Measurements from ENCODE around the gene NKD1.

Gene NKD1

GRCh38 chr16:50645563-50646220 is 97.5 kb downstream of the NKD1 start:
- no peaks in the 10 kb centered on the region for H3K36me3 ChIP-seq (ENCODE audit: control insufficient read depth in 1 of 2, insufficient read depth in 2 of 2, low read depth in 1 of 2, low read length in 2 of 2)
- no peak overlapping the region for H2BK120ac ChIP-seq (ENCODE audit: low read depth, low read length)
- no peak overlapping the region for H3K4me2 ChIP-seq (ENCODE audit: low read length, poor library complexity, severe bottlenecking)
- H3K79me1 ChIP-seq (replicated peaks; ENCODE audit: low read length, poor library complexity, severe bottlenecking): no peaks in the 10 kb centered on the region
- H4K91ac ChIP-seq (ENCODE audit: low read length): no peak overlapping the region
- H3K18ac ChIP-seq (ENCODE audit: low read depth in 1 of 2, low read length in 2 of 2): no peak overlapping the region
- H3K27ac ChIP-seq (ENCODE audit: low read length, poor library complexity, severe bottlenecking): no peak overlapping the region
- DNase-seq: no peak
- no peak overlapping the region for H2AK5ac ChIP-seq (ENCODE audit: low read length, severe bottlenecking)
- no peak overlapping the region for H3K4ac ChIP-seq (ENCODE audit: low read depth in 1 of 2, low read length in 2 of 2)
- peaks cover 4% of the 10 kb centered on the region for H3K9me3 ChIP-seq (ENCODE audit: control insufficient read depth, low read length)
- no peak overlapping the region for H3K9ac ChIP-seq (ENCODE audit: low read length)
- H2BK12ac ChIP-seq (ENCODE audit: low read length in 2 of 2): no peak overlapping the region
- no peak overlapping the region for H2BK5ac ChIP-seq (ENCODE audit: low read depth, low read length, poor library complexity, severe bottlenecking)
- no peak overlapping the region for H3K14ac ChIP-seq (ENCODE audit: low read length in 2 of 2)
- H3K4me3 ChIP-seq (ENCODE audit: insufficient read depth in 1 of 2, low read depth in 1 of 2, low read length in 2 of 2): no peak overlapping the region
- H3K4me1 ChIP-seq (ENCODE audit: control insufficient read depth, insufficient read depth, low read depth, low read length): no peaks in the 10 kb centered on the region
- H3K23ac ChIP-seq (ENCODE audit: low read length in 2 of 2): no peak overlapping the region
- no peak overlapping the region for H2AFZ ChIP-seq (ENCODE audit: low read depth, low read length)
- no peak overlapping the region for H2BK15ac ChIP-seq (ENCODE audit: low read depth, poor library complexity, severe bottlenecking)
- 63% methylated on average over 18 of the region's 20 CpGs for WGBS
- no peak overlapping the region for H4K8ac ChIP-seq (ENCODE audit: low read length)
- H3K27me3 ChIP-seq (ENCODE audit: control insufficient read depth in 1 of 2, insufficient read depth in 1 of 2, low read length in 2 of 2): peaks cover 46 to 47% of the 10 kb centered on the region in 2 experiments

- Histone ChIP-seq H3K4me3 (ENCODE audit: insufficient read depth in 1 of 2, low read depth in 1 of 2, low read length in 2 of 2) (no peak overlapping the region), H3K18ac (ENCODE audit: low read depth in 1 of 2, low read length in 2 of 2) (no peak overlapping the region), H3K4me2 (ENCODE audit: low read length, poor library complexity, severe bottlenecking) (no peak overlapping the region), H3K36me3 (ENCODE audit: control insufficient read depth in 1 of 2, insufficient read depth in 2 of 2, low read depth in 1 of 2, low read length in 2 of 2) (no peaks in the 10 kb centered on the region), H3K9me3 (ENCODE audit: control insufficient read depth, low read length) (peaks cover 4% of the 10 kb centered on the region), H3K14ac (ENCODE audit: low read length in 2 of 2) (no peak overlapping the region), H2BK15ac (ENCODE audit: low read depth, poor library complexity, severe bottlenecking) (no peak overlapping the region), H3K4me1 (ENCODE audit: control insufficient read depth, insufficient read depth, low read depth, low read length) (no peaks in the 10 kb centered on the region), H3K27me3 (ENCODE audit: control insufficient read depth in 1 of 2, insufficient read depth in 1 of 2, low read length in 2 of 2) (peaks cover 46 to 47% of the 10 kb centered on the region in 2 experiments), H2BK5ac (ENCODE audit: low read depth, low read length, poor library complexity, severe bottlenecking) (no peak overlapping the region), H3K23ac (ENCODE audit: low read length in 2 of 2) (no peak overlapping the region), H3K79me1 (replicated peaks; ENCODE audit: low read length, poor library complexity, severe bottlenecking) (no peaks in the 10 kb centered on the region), H3K9ac (ENCODE audit: low read length) (no peak overlapping the region), H2AFZ (ENCODE audit: low read depth, low read length) (no peak overlapping the region), H2BK12ac (ENCODE audit: low read length in 2 of 2) (no peak overlapping the region), H4K91ac (ENCODE audit: low read length) (no peak overlapping the region), H3K27ac (ENCODE audit: low read length, poor library complexity, severe bottlenecking) (no peak overlapping the region), H3K4ac (ENCODE audit: low read depth in 1 of 2, low read length in 2 of 2) (no peak overlapping the region), H2BK120ac (ENCODE audit: low read depth, low read length) (no peak overlapping the region), H2AK5ac (ENCODE audit: low read length, severe bottlenecking) (no peak overlapping the region), H4K8ac (ENCODE audit: low read length) (no peak overlapping the region)
- no peak for DNase-seq
- 80% methylated on average over 8 of the region's 8 CpGs for WGBS
These were observed 98.1 kb downstream of the NKD1 start for GRCh38 chr16:50646345-50646744.

DNA sequence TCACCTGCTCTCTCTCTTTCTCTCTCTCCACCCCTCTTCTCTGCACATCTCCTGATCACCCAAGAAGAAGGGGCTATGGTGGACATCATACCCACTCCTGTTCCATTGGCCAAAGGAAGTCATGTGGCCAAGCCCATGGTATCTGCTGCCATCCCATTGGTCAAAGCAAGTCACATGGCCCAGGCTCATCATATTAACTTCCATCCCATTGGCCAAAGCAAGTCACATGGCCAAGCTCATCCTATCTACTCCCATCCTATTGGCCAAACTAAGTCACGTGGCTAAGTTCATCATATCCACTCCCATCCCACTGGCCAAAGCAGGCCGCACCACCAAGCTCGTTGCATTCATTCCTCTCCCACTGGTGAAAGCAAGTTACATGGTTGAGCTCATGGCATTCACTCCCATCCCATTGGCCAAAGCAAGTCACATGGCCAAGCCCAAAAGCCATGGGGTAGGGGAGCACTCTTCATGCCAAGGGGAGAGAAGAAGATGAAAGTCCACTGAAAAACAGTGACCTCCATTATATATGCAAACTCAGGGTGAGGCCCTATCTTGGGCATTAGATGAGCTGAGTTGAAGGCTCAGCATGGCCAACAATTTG is 103.7 kb downstream of the NKD1 start:
- no peak for DNase-seq
- no peak overlapping the region for H4K91ac ChIP-seq (ENCODE audit: low read length)
- WGBS: 73% methylated on average over 3 of the region's 3 CpGs

DNA sequence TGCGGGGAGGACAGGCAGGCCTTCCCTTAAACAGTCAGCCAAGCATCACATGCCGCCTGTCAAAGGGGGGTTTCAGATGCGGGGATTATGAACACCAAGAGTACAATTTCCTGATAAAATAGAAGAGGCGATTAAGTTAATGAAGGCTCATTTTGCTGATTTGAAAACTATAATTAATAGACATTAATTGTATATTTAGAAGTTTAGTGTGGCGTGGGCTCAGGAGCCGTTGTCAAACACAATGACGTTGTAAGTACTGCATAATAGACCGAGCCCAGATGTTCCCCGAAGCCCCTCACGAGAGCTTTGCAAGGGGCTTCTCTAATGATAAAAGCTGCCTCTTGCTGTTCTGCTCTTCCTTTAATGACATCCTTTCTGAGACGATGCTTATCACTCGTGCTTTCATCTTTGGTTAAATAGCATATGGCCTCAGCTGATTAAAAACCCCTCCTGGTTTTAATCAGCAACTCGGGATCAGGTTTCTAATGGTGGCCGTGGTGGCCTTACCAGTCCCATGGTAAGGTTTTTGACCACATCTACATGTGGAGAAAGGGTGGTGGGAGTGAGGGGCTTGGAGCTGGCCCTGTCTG is 104.7 kb downstream of the NKD1 start:
- Histone ChIP-seq H2AFZ (ENCODE audit: low read depth, low read length) (no peak overlapping the region), H3K36me3 (ENCODE audit: control insufficient read depth in 1 of 2, insufficient read depth in 2 of 2, low read depth in 1 of 2, low read length in 2 of 2) (no peaks in the 10 kb centered on the region), H3K9me3 (ENCODE audit: control insufficient read depth, low read length) (peaks cover 4% of the 10 kb centered on the region), H3K27ac (ENCODE audit: low read length, poor library complexity, severe bottlenecking) (no peak overlapping the region), H3K4me2 (ENCODE audit: low read length, poor library complexity, severe bottlenecking) (no peak overlapping the region), H2BK12ac (ENCODE audit: low read length in 2 of 2) (no peak overlapping the region), H4K8ac (ENCODE audit: low read length) (no peak overlapping the region), H3K18ac (ENCODE audit: low read depth in 1 of 2, low read length in 2 of 2) (no peak overlapping the region), H3K4ac (ENCODE audit: low read depth in 1 of 2, low read length in 2 of 2) (no peak overlapping the region), H2AK5ac (ENCODE audit: low read length, severe bottlenecking) (no peak overlapping the region), H2BK120ac (ENCODE audit: low read depth, low read length) (no peak overlapping the region), H3K14ac (ENCODE audit: low read length in 2 of 2) (no peak overlapping the region), H2BK5ac (ENCODE audit: low read depth, low read length, poor library complexity, severe bottlenecking) (no peak overlapping the region), H3K79me1 (replicated peaks; ENCODE audit: low read length, poor library complexity, severe bottlenecking) (no peaks in the 10 kb centered on the region), H3K4me1 (ENCODE audit: control insufficient read depth, insufficient read depth, low read depth, low read length) (no peaks in the 10 kb centered on the region), H3K4me3 (ENCODE audit: insufficient read depth in 1 of 2, low read depth in 1 of 2, low read length in 2 of 2) (no peak overlapping the region), H3K9ac (ENCODE audit: low read length) (no peak overlapping the region), H3K23ac (ENCODE audit: low read length in 2 of 2) (no peak overlapping the region), H2BK15ac (ENCODE audit: low read depth, poor library complexity, severe bottlenecking) (no peak overlapping the region), H4K91ac (ENCODE audit: low read length) (no peak overlapping the region), H3K27me3 (ENCODE audit: control insufficient read depth in 1 of 2, insufficient read depth in 1 of 2, low read length in 2 of 2) (peaks cover 6 to 8% of the 10 kb centered on the region in 2 experiments)
- 41% methylated on average over 13 of the region's 14 CpGs for WGBS
- no peak for DNase-seq

More for the DNA sequence above, 103.7 kb downstream of the NKD1 start:
- H3K18ac ChIP-seq (ENCODE audit: low read depth in 1 of 2, low read length in 2 of 2): no peak overlapping the region
- H2AFZ ChIP-seq (ENCODE audit: low read depth, low read length): no peak overlapping the region
- peaks cover 4% of the 10 kb centered on the region for H3K9me3 ChIP-seq (ENCODE audit: control insufficient read depth, low read length)
- no peak overlapping the region for H3K4ac ChIP-seq (ENCODE audit: low read depth in 1 of 2, low read length in 2 of 2)
- no peak overlapping the region for H3K4me2 ChIP-seq (ENCODE audit: low read length, poor library complexity, severe bottlenecking)
- H3K9ac ChIP-seq (ENCODE audit: low read length): no peak overlapping the region
- no peaks in the 10 kb centered on the region for H3K4me1 ChIP-seq (ENCODE audit: control insufficient read depth, insufficient read depth, low read depth, low read length)
- H2AK5ac ChIP-seq (ENCODE audit: low read length, severe bottlenecking): no peak overlapping the region
- H3K23ac ChIP-seq (ENCODE audit: low read length in 2 of 2): no peak overlapping the region
- H4K8ac ChIP-seq (ENCODE audit: low read length): no peak overlapping the region
- no peak overlapping the region for H2BK5ac ChIP-seq (ENCODE audit: low read depth, low read length, poor library complexity, severe bottlenecking)
- H3K79me1 ChIP-seq (replicated peaks; ENCODE audit: low read length, poor library complexity, severe bottlenecking): no peaks in the 10 kb centered on the region
- H3K36me3 ChIP-seq (ENCODE audit: control insufficient read depth in 1 of 2, insufficient read depth in 2 of 2, low read depth in 1 of 2, low read length in 2 of 2): no peaks in the 10 kb centered on the region
- no peak overlapping the region for H2BK12ac ChIP-seq (ENCODE audit: low read length in 2 of 2)
- no peak overlapping the region for H2BK15ac ChIP-seq (ENCODE audit: low read depth, poor library complexity, severe bottlenecking)
- no peak overlapping the region for H3K14ac ChIP-seq (ENCODE audit: low read length in 2 of 2)
- no peak overlapping the region for H3K4me3 ChIP-seq (ENCODE audit: insufficient read depth in 1 of 2, low read depth in 1 of 2, low read length in 2 of 2)
- H2BK120ac ChIP-seq (ENCODE audit: low read depth, low read length): no peak overlapping the region
- peaks cover 13 to 15% of the 10 kb centered on the region in 2 experiments for H3K27me3 ChIP-seq (ENCODE audit: control insufficient read depth in 1 of 2, insufficient read depth in 1 of 2, low read length in 2 of 2)
- no peak overlapping the region for H3K27ac ChIP-seq (ENCODE audit: low read length, poor library complexity, severe bottlenecking)

All from mesenchymal stem cell (in vitro differentiated cells and primary cell).